K562 (cell line): ENCODE results near the gene LBH. TPM values are rescaled to one million over a fixed set of nuclear protein-coding genes. Genes with fewer than 3 reads are reported as not detected.
A peak's percentile ranks its signal among the peaks of the same experiment; 100 is the strongest.

ENCODE experiments used
- ATAC-seq: fragments of 200-7000 bp; cut with Tn5 transposase; 3 replicates; pipeline ENCODE4 v1.9.1; 2020; ENCODE audit warnings: moderate library complexity
- BruUV-seq: library from RNA; stranded (reverse); fragments of 400-500 nt; replicated peaks from 2 replicates; lab custom pipeline; 2021; lab: Mats Ljungman, UMichigan
- CTCF ChIA-PET: fragments of 300-600 bp; formaldehyde crosslinking; extraction: SDS; loops from one replicate; lab custom pipeline; 2021; ENCODE audit warnings: low intra/inter-chr PET ratio; lab: Yijun Ruan, JAX
- POLR2A ChIA-PET: fragments of 300-600, 350-650 bp; sonication (Branson Sonifier 250); formaldehyde crosslinking; extraction: SDS; loops from one replicate; lab custom pipeline; 2021; ENCODE audit warnings: antibody characterized with exemption, inconsistent platforms; lab: Yijun Ruan, JAX
- DNase-seq, 4 experiments: peaks; one replicate each; pipeline versions ENCODE4 v3.0.0 to v3.0.0-alpha.2; 2011 to 2018; ENCODE audit warnings: low spot score in 3 of 4, mixed read lengths in 3 of 4; ENCODE audit errors: extremely low read depth in 1 of 4
- FAIRE-seq: peaks from 2 replicates; lab custom pipeline; 2011; peaks lifted over from hg19 to GRCh38; lab: Jason Lieb, UNC
- H2AFZ ChIP-seq: 2 replicates; pipeline ENCODE4 v1.6.0; 2011; ENCODE audit warnings: low read depth, low read length, control low read depth, inconsistent platforms
- H3K27ac ChIP-seq: fragments of 200-600 bp; 3 replicates; pipeline ENCODE4 v1.8.0; 2011; ENCODE audit warnings: low read depth, mild to moderate bottlenecking, control low read depth, inconsistent platforms, low read length, moderate library complexity, mixed read lengths; ENCODE audit errors: extremely low read depth
- H3K27me3 ChIP-seq, 2 experiments: fragments of 300-600 bp in 1 of 2; 2 replicates in 1 of 2; 3 replicates in 1 of 2; pipeline versions ENCODE4 v1.6.0 to v1.8.0; 2011; ENCODE audit warnings: inconsistent platforms in 2 of 2, low read length in 2 of 2, mild to moderate bottlenecking in 1 of 2, mixed read lengths in 1 of 2, moderate library complexity in 1 of 2; ENCODE audit not compliant: control insufficient read depth in 2 of 2, insufficient read depth in 2 of 2
- H3K36me3 ChIP-seq: fragments of 300-600 bp; 3 replicates; pipeline ENCODE4 v1.8.0; 2011; ENCODE audit warnings: mild to moderate bottlenecking, low read length, inconsistent platforms; ENCODE audit not compliant: control insufficient read depth, insufficient read depth
- H3K4me1 ChIP-seq, 2 experiments: fragments of 200-600 bp in 1 of 2; replicated peaks in 1 of 2; 2 replicates in 1 of 2; 3 replicates in 1 of 2; pipeline versions ENCODE4 v1.5.1 to v1.8.0; 2011; ENCODE audit warnings: inconsistent platforms in 2 of 2, low read length in 2 of 2, mild to moderate bottlenecking in 1 of 2, mixed read lengths in 1 of 2, moderate library complexity in 1 of 2; ENCODE audit not compliant: control insufficient read depth in 2 of 2, insufficient read depth in 2 of 2
- H3K4me2 ChIP-seq: 2 replicates; pipeline ENCODE4 v1.6.1; 2011; ENCODE audit warnings: low read length, control low read depth, inconsistent platforms, mixed read lengths; ENCODE audit not compliant: insufficient read depth
- H3K4me3 ChIP-seq: fragments of 200-600 bp; sonication (generic), shearing (Covaris generic); 2 replicates; pipeline ENCODE4 v1.5.1; 2016; ENCODE audit warnings: control low read depth, inconsistent platforms
- H3K79me2 ChIP-seq: fragments of 200-600 bp; 3 replicates; pipeline ENCODE4 v1.8.0; 2011; ENCODE audit warnings: low read length, inconsistent platforms; ENCODE audit not compliant: control insufficient read depth, insufficient read depth
- H3K9ac ChIP-seq, 2 experiments: 2 replicates each; pipeline versions ENCODE4 v1.6.0 to v1.6.1; 2011; ENCODE audit warnings: low read depth in 2 of 2, low read length in 2 of 2, control low read depth in 1 of 2, inconsistent platforms in 1 of 2, mild to moderate bottlenecking in 1 of 2, mixed read lengths in 1 of 2; ENCODE audit not compliant: insufficient read depth in 1 of 2
- H3K9me1 ChIP-seq: one replicate; pipeline ENCODE4 v1.6.0; 2011; ENCODE audit warnings: inconsistent platforms, mild to moderate bottlenecking, low read length, moderate library complexity; ENCODE audit not compliant: control insufficient read depth, insufficient read depth
- H3K9me3 ChIP-seq: replicated peaks from 2 replicates; pipeline ENCODE4 v1.5.1; 2011; ENCODE audit warnings: low read depth, low read length, inconsistent platforms; ENCODE audit not compliant: control insufficient read depth, insufficient read depth
- H4K20me1 ChIP-seq: replicated peaks from 2 replicates; pipeline ENCODE4 v1.6.1; 2011; ENCODE audit warnings: low read length, inconsistent platforms, mixed read lengths; ENCODE audit not compliant: control insufficient read depth, insufficient read depth
- ADNP ChIP-seq: fragments of 200-800 bp; sonication (Bioruptor generic); IDR thresholded peaks from 2 replicates; pipeline ENCODE4 v1.6.1; 2016; ENCODE audit warnings: missing genetic modification characterization, missing compliant biosample characterization
- BCOR ChIP-seq: fragments of 450-650 bp; IDR thresholded peaks from 2 replicates; pipeline ENCODE4 v1.6.1; 2016
- C11orf30 ChIP-seq: fragments of 450-650 bp; IDR thresholded peaks from 2 replicates; pipeline ENCODE4 v1.6.1; 2016; ENCODE audit warnings: low read depth, mild to moderate bottlenecking
- CBFA2T2 ChIP-seq: fragments of 450-650 bp; conservative IDR thresholded peaks from 2 replicates; pipeline ENCODE4 v1.6.1; 2017; ENCODE audit warnings: mild to moderate bottlenecking
- CBX3 ChIP-seq, 2 experiments: IDR thresholded peaks; 1 replicate in 1 of 2; 2 replicates in 1 of 2; pipeline ENCODE4 v1.6.1; 2012; ENCODE audit warnings: inconsistent platforms in 2 of 2, low read length in 2 of 2, borderline replicate concordance in 1 of 2, control low read depth in 1 of 2
- CTBP1 ChIP-seq: fragments of 450-650 bp; IDR thresholded peaks from 2 replicates; pipeline ENCODE4 v1.6.1; 2016; ENCODE audit warnings: borderline replicate concordance
- E2F3 ChIP-seq: fragments of 250-450 bp; sonication (Bioruptor Pico); IDR thresholded peaks from 2 replicates; pipeline ENCODE4 v1.4.0; 2020; ENCODE audit warnings: mild to moderate bottlenecking
- ELK1 ChIP-seq: sonication (generic); formaldehyde crosslinking; IDR thresholded peaks from 2 replicates; pipeline ENCODE4 v1.8.1; 2022; ENCODE audit warnings: missing genetic modification reagents
- EZH2 ChIP-seq: IDR thresholded peaks from 2 replicates; pipeline ENCODE4 v1.6.1; 2012; ENCODE audit warnings: low read depth, mild to moderate bottlenecking, inconsistent platforms, low read length, borderline replicate concordance
- FOXA3 ChIP-seq, 2 experiments: fragments of 450-650 bp in 1 of 2; sonication (generic) in 1 of 2; formaldehyde crosslinking; IDR thresholded peaks in 1 of 2; conservative IDR thresholded peaks in 1 of 2; 2 replicates each; pipeline versions ENCODE4 v1.4.0 to v1.8.0; 2020 to 2022; ENCODE audit warnings: mild to moderate bottlenecking in 2 of 2, missing genetic modification reagents in 1 of 2
- ILK ChIP-seq: fragments of 450-650 bp; IDR thresholded peaks from 2 replicates; pipeline ENCODE4 v1.6.1; 2016; ENCODE audit warnings: missing genetic modification characterization, low read depth, mild to moderate bottlenecking, missing compliant biosample characterization, moderate library complexity, borderline replicate concordance
- MAFK ChIP-seq: IDR thresholded peaks from 2 replicates; pipeline ENCODE4 v1.6.1; 2011; ENCODE audit warnings: low read length, improper control_type of control experiment
- MCM7 ChIP-seq, 2 experiments: fragments of 450-650 bp; IDR thresholded peaks; 2 replicates each; pipeline ENCODE4 v1.6.1; 2016 to 2018
- MTA1 ChIP-seq: fragments of 450-650 bp; IDR thresholded peaks from 2 replicates; pipeline ENCODE4 v1.6.1; 2017; ENCODE audit warnings: borderline replicate concordance
- NCOA1 ChIP-seq: fragments of 450-650 bp; IDR thresholded peaks from 2 replicates; pipeline ENCODE4 v1.6.1; 2016; ENCODE audit warnings: low read depth
- NR1H2 ChIP-seq: sonication (generic); formaldehyde crosslinking; IDR thresholded peaks from 2 replicates; pipeline ENCODE4 v1.4.0; 2020; ENCODE audit warnings: mild to moderate bottlenecking, missing genetic modification reagents
- NRF1 ChIP-seq, 2 experiments: fragments of 450-650 bp; IDR thresholded peaks in 1 of 2; conservative IDR thresholded peaks in 1 of 2; 2 replicates each; pipeline ENCODE4 v1.6.1; 2014; ENCODE audit warnings: mild to moderate bottlenecking in 2 of 2
- NUFIP1 ChIP-seq: fragments of 450-650 bp; IDR thresholded peaks from 2 replicates; pipeline ENCODE4 v1.6.1; 2018; ENCODE audit not compliant: partially characterized antibody
- SOX6 ChIP-seq: fragments of 450-650 bp; IDR thresholded peaks from 2 replicates; pipeline ENCODE4 v1.6.1; 2014; ENCODE audit warnings: mild to moderate bottlenecking
- ZNF316 ChIP-seq: fragments of 450-650 bp; IDR thresholded peaks from 2 replicates; pipeline ENCODE4 v1.6.1; 2016
- ZNF41 ChIP-seq: fragments of 250-450 bp; sonication (Bioruptor Pico); conservative IDR thresholded peaks from 2 replicates; pipeline ENCODE4 v1.4.0; 2020; ENCODE audit warnings: mild to moderate bottlenecking
- ZNF639 ChIP-seq, 2 experiments: fragments of 200-800 bp in 1 of 2; sonication (Bioruptor generic) in 1 of 2; sonication (generic) in 1 of 2; formaldehyde crosslinking in 1 of 2; IDR thresholded peaks in 1 of 2; conservative IDR thresholded peaks in 1 of 2; 2 replicates each; pipeline versions ENCODE4 v1.5.0 to v1.6.1; 2016 to 2020; ENCODE audit warnings: missing compliant biosample characterization in 1 of 2, missing genetic modification characterization in 1 of 2, missing genetic modification reagents in 1 of 2
- WGBS: fragments of 100-300 bp; shearing (Covaris generic); methylation state at CpG from one replicate; pipeline ENCODE4 v1.1.6; 2016; ENCODE audit warnings: low coverage, mixed read lengths; ENCODE audit not compliant: insufficient coverage; ENCODE audit errors: missing lambda C conversion rate; 5-methylcytosine and 5-hydroxymethylcytosine counted together
- in situ Hi-C: fragments of 300-500 bp; cut with MboI; formaldehyde crosslinking; loops from 4 replicates; pipeline ENCODE4 v1.15.0; 2018; ENCODE audit warnings: inconsistent platforms, mixed read lengths
- intact Hi-C: fragments of 100-400 bp; cut with micrococcal nuclease; formaldehyde crosslinking; loops from 2 replicates; pipeline ENCODE4 v1.14.2; 2022
- polyA plus RNA-seq, 8 experiments: library from polyadenylated mRNA; depleted of rRNA in 4 of 8; stranded (reverse) in 5 of 8; unstranded in 3 of 8; fragments of >200 nt; fragmentation: Nextera tagmentation in 2 of 8; fragmentation: Illumina TruSeq in 1 of 8; extraction: Ambion mirVana in 2 of 8; extraction: Trizol in 1 of 8; gene quantifications; 2 replicates each; pipeline versions ENCODE4 v1.2.1 to v1.2.3, GENCODE V29; 2011 to 2014; ENCODE audit warnings: inconsistent platforms in 1 of 8, missing spikeins in 1 of 8
- total RNA-seq, 7 experiments: library from RNA; depleted of rRNA in 6 of 7; stranded (reverse); fragments of >200 nt in 6 of 7; fragmentation: Illumina TruSeq in 2 of 7; extraction: Trizol in 2 of 7; gene quantifications; 2 replicates each; pipeline versions ENCODE4 v1.2.1 to v1.2.3, GENCODE V29; 2011 to 2021; ENCODE audit warnings: low replicate concordance in 1 of 7

Gene LBH
- total and polyA plus RNA-seq, 9 of the 15 experiments (the other 6 are each of a cell fraction or from before 2014, with no cell fraction given): 3.1 to 13.4 (median 7.4) TPM

- H3K4me2 ChIP-seq: peak overlapping the region; percentile 19; the same call in 1 of the 2 replicates
- peaks cover 15 to 20% of the 10 kb centered on the region in 2 experiments; a peak in 4 of 5 replicates for H3K4me1 ChIP-seq
- H3K27me3 ChIP-seq: no peaks in the 10 kb centered on the region
- FAIRE-seq (peak; percentile 46), ATAC-seq (peak; percentile 52), DNase-seq (peak in 1 of 4 experiments; percentile 34)
- ChIA-PET POLR2A (interaction anchor here (0.6 to 3.4 kb wide), 5 partner anchors 8 to 122 kb away, joined by 3 to 25 read pairs (median 10); no protein-coding TSS in a partner anchor), CTCF (no interaction called here)
- H2AFZ ChIP-seq: 0 out of 2 replicates have a peak overlapping the region, but pooled peaks have one; percentile 10
- no peaks in the 10 kb centered on the region for H3K9me1 ChIP-seq
- WGBS: 40% methylated on average over 9 of the region's 12 CpGs
- no peak overlapping the region for H3K4me3 ChIP-seq
- H3K9ac ChIP-seq: peak overlapping the region in 1 of 2 experiments; percentile 18; a peak in 1 of 4 replicates
- intact Hi-C loops (loop anchor here (1.0 to 10.0 kb wide), 2 partner anchors 12 to 205 kb away; partner anchors contain the start of gene LCLAT1), in situ Hi-C loops (no loop called here)
- no peak overlapping the region for H3K27ac ChIP-seq
- no peaks in the 10 kb centered on the region for H3K9me3 ChIP-seq
- no peaks in the 10 kb centered on the region; the same call in 2 of the 3 replicates for H3K79me2 ChIP-seq
- peaks cover 6% of the 10 kb centered on the region; the same call in 2 of the 3 replicates for H3K36me3 ChIP-seq
- 0 out of 2 replicates have a peak, but pooled peaks cover 2% of the 10 kb centered on the region for H4K20me1 ChIP-seq
- no TSS peak for BruUV-seq
- no peak for TF ChIP-seq ELK1 (CRISPR knock-in tag)
- TF ChIP-seq MTA1: 0 out of 2 replicates have a peak, but pooled peaks have one; percentile 20
- TF ChIP-seq ADNP (tag): no peak
- TF ChIP-seq CTBP1: peak; percentile 52; the same call in 1 of the 2 replicates
- no peak for TF ChIP-seq EZH2
- TF ChIP-seq NRF1 (conservative IDR thresholded peaks at IDR 0.05 in 1 of 2, IDR thresholded peaks at IDR 0.05 in 1 of 2): no peak
- no peak for TF ChIP-seq NCOA1
- no peak for TF ChIP-seq NR1H2
- no peak for TF ChIP-seq CBFA2T2
- TF ChIP-seq C11orf30: peak; percentile 80
- TF ChIP-seq ZNF639 (CRISPR knock-in tag; conservative IDR thresholded peaks at IDR 0.05 in 1 of 2, IDR thresholded peaks at IDR 0.05 in 1 of 2): no peak
- no peak for TF ChIP-seq CBX3 (IDR thresholded peaks at IDR 0.05; ENCODE audit: borderline replicate concordance in 1 of 2, low read length in 2 of 2)
- no peak for TF ChIP-seq ILK (tag)
- TF ChIP-seq ZNF316: peak; percentile 88
- TF ChIP-seq NUFIP1: no peak
- peak in 1 of 2 experiments; percentile 7; a peak in 1 of 4 replicates for TF ChIP-seq FOXA3 (CRISPR knock-in tag; conservative IDR thresholded peaks at IDR 0.05 in 1 of 2, IDR thresholded peaks at IDR 0.05 in 1 of 2)
- TF ChIP-seq MAFK: 0 out of 2 replicates have a peak, but pooled peaks have one; percentile 17
- no peak for TF ChIP-seq MCM7 (IDR thresholded peaks at IDR 0.05)
- TF ChIP-seq BCOR: no peak
- no peak for TF ChIP-seq ZNF41 (CRISPR knock-in tag)
- no peak for TF ChIP-seq E2F3 (CRISPR knock-in tag)
- no peak for TF ChIP-seq SOX6
Measured at GRCh38 chr2:30239986-30240752, 8.8 kb downstream of the LBH start.
